Peyer's patch (tissue), 4 donors: Measurements from ENCODE around the gene CDKN1A. TPM values are rescaled to one million over a fixed set of nuclear protein-coding genes. Genes with fewer than 3 reads are reported as not detected.

Source experiments
- DNase-seq, 3 donors: peaks; one replicate each; pipeline ENCODE4 v3.0.0-alpha.2; 2017 to 2019
- H3K27ac ChIP-seq, 4 donors: fragments of 200-600 bp; sonication (generic); one replicate each; pipeline ENCODE4 v1.5.1; 2016 to 2019
- H3K27me3 ChIP-seq, 2 donors: fragments of 200-600 bp; sonication (generic); one replicate each; pipeline ENCODE4 v1.5.1; 2019
- H3K36me3 ChIP-seq, 3 donors: fragments of 200-600 bp; sonication (generic); one replicate each; pipeline ENCODE4 v1.5.1; 2016 to 2019
- H3K4me1 ChIP-seq, 4 donors: fragments of 200-600 bp; sonication (generic); one replicate each; pipeline ENCODE4 v1.5.1; 2016 to 2019
- H3K4me3 ChIP-seq, 4 donors: fragments of 200-600 bp; sonication (generic); 1 replicate in 3 of 4; 2 replicates in 1 of 4; pipeline ENCODE4 v1.5.1; 2016 to 2019; ENCODE audit warnings: mild to moderate bottlenecking in 1 of 4
- H3K9me3 ChIP-seq, 4 donors: fragments of 200-600 bp; sonication (generic); one replicate each; pipeline ENCODE4 v1.5.1; 2016 to 2019; ENCODE audit warnings: mild to moderate bottlenecking in 1 of 4
- CTCF ChIP-seq, 6 experiments: fragments of 450-650 bp in 4 of 6; fragments of 200-600 bp in 2 of 6; sonication (generic) in 1 of 6; IDR thresholded peaks; one replicate each; pipeline ENCODE4 v1.5.1; 2017 to 2019; ENCODE audit warnings: antibody characterized with exemption in 6 of 6, mild to moderate bottlenecking in 3 of 6, moderate library complexity in 1 of 6
- POLR2A ChIP-seq, 2 donors: fragments of 450-650 bp; IDR thresholded peaks; one replicate each; pipeline ENCODE4 v1.5.1; 2017; ENCODE audit warnings: antibody characterized with exemption in 2 of 2, mild to moderate bottlenecking in 2 of 2, moderate library complexity in 2 of 2
- total RNA-seq, 4 donors: library from RNA; depleted of rRNA; stranded (reverse); fragments of >200 nt; gene quantifications; one replicate each; pipeline ENCODE4 v1.1.0, GENCODE V29; 2016

CDKN1A gene
- total RNA-seq, 4 donors from 2014 or later = 70.1 to 556 (median 358) TPM

- Histone ChIP-seq H3K4me1 (peaks cover 0 to 39% (median 2%) of the 10 kb centered on the region in 4 donors), H3K9me3 (no peaks in the 10 kb centered on the region), H3K4me3 (no peak overlapping the region), H3K27me3 (no peaks in the 10 kb centered on the region), H3K27ac (peak overlapping the region in 3 of 4 donors; percentile 71 to 89 (median 87)), H3K36me3 (no peaks in the 10 kb centered on the region)
- TF ChIP-seq CTCF (IDR thresholded peaks at IDR 0.05) (no peak), POLR2A (IDR thresholded peaks at IDR 0.05) (no peak)
- peak in 2 of 3 donors; percentile 67 to 78 for DNase-seq
Measured at GRCh38 chr6:36641543-36641942, 37.0 kb upstream of the CDKN1A start.

GRCh38 chr6:36642913-36643817 lies 35.3 kb upstream of the CDKN1A start:
- Histone ChIP-seq H3K36me3 (no peaks in the 10 kb centered on the region), H3K27ac (peak overlapping the region in 3 of 4 donors; percentile 71 to 89 (median 87)), H3K4me1 (peaks cover 0 to 39% (median 2%) of the 10 kb centered on the region in 4 donors), H3K27me3 (no peaks in the 10 kb centered on the region), H3K4me3 (peak overlapping the region in 1 of 4 donors; percentile 2), H3K9me3 (no peaks in the 10 kb centered on the region)
- TF ChIP-seq CTCF (IDR thresholded peaks at IDR 0.05) = no peak
- peak; percentile 33 to 63 for TF ChIP-seq POLR2A (IDR thresholded peaks at IDR 0.05)
- DNase-seq = peak; percentile 43 to 96 (median 94)

- TF ChIP-seq CTCF (IDR thresholded peaks at IDR 0.05) (no peak), POLR2A (IDR thresholded peaks at IDR 0.05) (no peak)
- peaks cover 0 to 39% (median 2%) of the 10 kb centered on the region in 4 donors for H3K4me1 ChIP-seq
- no peak overlapping the region for H3K4me3 ChIP-seq
- no peaks in the 10 kb centered on the region for H3K9me3 ChIP-seq
- no peaks in the 10 kb centered on the region for H3K36me3 ChIP-seq
- no peaks in the 10 kb centered on the region for H3K27me3 ChIP-seq
- peak overlapping the region in 2 of 4 donors; percentile 87 to 89 for H3K27ac ChIP-seq
- no peak for DNase-seq
Measured at GRCh38 chr6:36643977-36644376, 34.5 kb upstream of the CDKN1A start.

- TF ChIP-seq POLR2A (IDR thresholded peaks at IDR 0.05) (no peak), CTCF (IDR thresholded peaks at IDR 0.05) (no peak)
Measured at GRCh38 chr6:36649086-36649485, 29.4 kb upstream of the CDKN1A start.

GRCh38 chr6:36649701-36650484 lies 28.6 kb upstream of the CDKN1A start:
- no peaks in the 10 kb centered on the region for H3K36me3 ChIP-seq
- no peak overlapping the region for H3K4me3 ChIP-seq
- H3K9me3 ChIP-seq = no peaks in the 10 kb centered on the region
- no peaks in the 10 kb centered on the region for H3K27me3 ChIP-seq
- no peak for TF ChIP-seq CTCF (IDR thresholded peaks at IDR 0.05)
- TF ChIP-seq POLR2A (IDR thresholded peaks at IDR 0.05) = no peak
- H3K27ac ChIP-seq = no peak overlapping the region
- H3K4me1 ChIP-seq = peaks cover 0 to 15% (median 6%) of the 10 kb centered on the region in 4 donors
- DNase-seq = no peak

More at GRCh38 chr6:36649086-36649485, 29.4 kb upstream of the CDKN1A start:
- Histone ChIP-seq H3K4me1 (peaks cover 0 to 22% (median 6%) of the 10 kb centered on the region in 4 donors), H3K36me3 (no peaks in the 10 kb centered on the region), H3K27ac (no peak overlapping the region), H3K9me3 (no peaks in the 10 kb centered on the region), H3K27me3 (no peaks in the 10 kb centered on the region), H3K4me3 (no peak overlapping the region)
- no peak for DNase-seq
